Keratinocyte (primary cell): Measurements from ENCODE around the gene FOXJ2. TPM values are rescaled to one million over a fixed set of nuclear protein-coding genes. Genes with fewer than 3 reads are reported as not detected.

ENCODE experiments used
- DNase-seq: peaks from one replicate; pipeline ENCODE4 v3.0.0-alpha.2; 2011; ENCODE audit warnings: low read depth, missing footprints, low spot score
- FAIRE-seq: peaks from 2 replicates; lab custom pipeline; 2011; peaks lifted over from hg19 to GRCh38; lab: Jason Lieb, UNC
- H2AFZ ChIP-seq: 2 replicates; pipeline ENCODE4 v1.6.0; 2012; ENCODE audit warnings: low read length, control low read depth, inconsistent platforms; ENCODE audit not compliant: control insufficient read depth
- H3K27ac ChIP-seq: 2 replicates; pipeline ENCODE4 v1.5.1; 2011; ENCODE audit warnings: low read length; ENCODE audit not compliant: control insufficient read depth, insufficient read depth
- H3K27me3 ChIP-seq: 3 replicates; pipeline ENCODE4 v1.6.0; 2011; ENCODE audit warnings: low read length; ENCODE audit not compliant: control insufficient read depth, insufficient read depth; ENCODE audit errors: extremely low read depth
- H3K36me3 ChIP-seq, 2 experiments: 2 replicates in 1 of 2; 3 replicates in 1 of 2; pipeline ENCODE4 v1.5.1; 2011; ENCODE audit warnings: low read length in 2 of 2, mild to moderate bottlenecking in 1 of 2; ENCODE audit not compliant: control insufficient read depth in 2 of 2, insufficient read depth in 2 of 2; ENCODE audit errors: extremely low read depth in 1 of 2
- H3K4me1 ChIP-seq: 3 replicates; pipeline ENCODE4 v1.5.1; 2011; ENCODE audit warnings: low read length; ENCODE audit not compliant: control insufficient read depth, insufficient read depth; ENCODE audit errors: extremely low read depth
- H3K4me2 ChIP-seq: 3 replicates; pipeline ENCODE4 v1.6.0; 2011; ENCODE audit warnings: low read depth, low read length; ENCODE audit not compliant: control insufficient read depth, insufficient read depth; ENCODE audit errors: extremely low read depth
- H3K4me3 ChIP-seq, 3 experiments: fragments of 200-600 bp in 1 of 3; sonication (generic) in 1 of 3; 2 replicates in 2 of 3; 3 replicates in 1 of 3; pipeline ENCODE4 v1.5.1; 2011 to 2016; ENCODE audit warnings: low read length in 3 of 3, mild to moderate bottlenecking in 3 of 3, control low read depth in 2 of 3, inconsistent platforms in 1 of 3, low read depth in 1 of 3, mixed read lengths in 1 of 3, mixed run types in 1 of 3, moderate library complexity in 1 of 3; ENCODE audit not compliant: control insufficient read depth in 2 of 3, insufficient read depth in 2 of 3; ENCODE audit errors: extremely low read depth in 1 of 3
- H3K79me2 ChIP-seq: 2 replicates; pipeline ENCODE4 v1.6.0; 2012; ENCODE audit warnings: low read length; ENCODE audit not compliant: control insufficient read depth, insufficient read depth
- H3K9ac ChIP-seq: 3 replicates; pipeline ENCODE4 v1.6.0; 2011; ENCODE audit warnings: low read length; ENCODE audit not compliant: control insufficient read depth, insufficient read depth; ENCODE audit errors: extremely low read depth
- H3K9me1 ChIP-seq: 3 replicates; pipeline ENCODE4 v1.6.0; 2011; ENCODE audit warnings: low read length; ENCODE audit not compliant: control insufficient read depth, insufficient read depth; ENCODE audit errors: extremely low read depth
- H3K9me3 ChIP-seq: 2 replicates; pipeline ENCODE4 v1.5.1; 2012; ENCODE audit warnings: low read depth, low read length; ENCODE audit not compliant: control insufficient read depth
- H4K20me1 ChIP-seq: 3 replicates; pipeline ENCODE4 v1.6.0; 2011; ENCODE audit warnings: low read length; ENCODE audit not compliant: control insufficient read depth, insufficient read depth; ENCODE audit errors: extremely low read depth
- CTCF ChIP-seq, 3 experiments: IDR thresholded peaks in 1 of 3; conservative IDR thresholded peaks in 1 of 3; optimal IDR thresholded peaks in 1 of 3; 2 replicates in 2 of 3; 3 replicates in 1 of 3; pipeline versions ENCODE3 to v1.5.1; 2011; ENCODE audit warnings: low read length in 3 of 3, mild to moderate bottlenecking in 3 of 3, moderate library complexity in 2 of 3, control low read depth in 1 of 3, inconsistent platforms in 1 of 3; ENCODE audit not compliant: insufficient read depth in 2 of 3; ENCODE audit errors: extremely low read depth in 1 of 3
- EZH2 ChIP-seq: IDR thresholded peaks from one replicate; pipeline ENCODE4 v1.6.1; 2012; ENCODE audit warnings: inconsistent platforms, mild to moderate bottlenecking, low read length, moderate library complexity
- dilution Hi-C: fragments of 300-500 bp; cut with MboI; formaldehyde crosslinking; loops from one replicate; pipeline ENCODE4 v1.7.0; 2020; ENCODE audit warnings: low sequenced_read_pairs; ENCODE audit not compliant: extremely low pct_ligation_motif_present
- polyA plus RNA-seq, 5 experiments: library from polyadenylated mRNA; depleted of rRNA in 3 of 5; stranded (reverse) in 3 of 5; stranded (forward) in 1 of 5; unstranded in 1 of 5; fragments of >200 nt; gene quantifications; 1 replicate in 1 of 5; 2 replicates in 3 of 5; 3 replicates in 1 of 5; pipeline versions ENCODE4 v1.2.1 to v1.2.3, GENCODE V29; 2011 to 2012; ENCODE audit warnings: missing spikeins in 2 of 5, low read depth in 1 of 5, low replicate concordance in 1 of 5

FOXJ2 gene
- polyA plus RNA-seq, 1 donor (not counting 4 experiments of a cell fraction or from before 2014, with no cell fraction given) = 4.2 TPM

GRCh38 chr12:8048906-8049305 lies 16.4 kb downstream of the FOXJ2 start:
- dilution Hi-C loops = no loop called here
- Histone ChIP-seq H3K9ac (no peak overlapping the region), H2AFZ (no peak overlapping the region), H3K27ac (no peak overlapping the region), H4K20me1 (no peaks in the 10 kb centered on the region), H3K4me1 (no peaks in the 10 kb centered on the region), H3K4me2 (no peak overlapping the region), H3K9me1 (no peaks in the 10 kb centered on the region), H3K36me3 (peaks cover 14 to 33% of the 10 kb centered on the region in 2 experiments), H3K79me2 (no peaks in the 10 kb centered on the region), H3K4me3 (no peak overlapping the region), H3K9me3 (no peaks in the 10 kb centered on the region), H3K27me3 (no peaks in the 10 kb centered on the region)
- FAIRE-seq (no peak), DNase-seq (no peak)
- TF ChIP-seq EZH2 (no peak), CTCF (optimal IDR thresholded peaks at IDR 0.05 in 1 of 3, IDR thresholded peaks at IDR 0.05 in 1 of 3, conservative IDR thresholded peaks at IDR 0.05 in 1 of 3; ENCODE audit: extremely low read depth in 1 of 3, insufficient read depth in 2 of 3, low read length in 3 of 3) (no peak)

- no peak overlapping the region for H3K27ac ChIP-seq
- no peak overlapping the region for H3K4me3 ChIP-seq
- no peak for FAIRE-seq
- H3K79me2 ChIP-seq = no peaks in the 10 kb centered on the region
- dilution Hi-C loops = no loop called here
- H3K36me3 ChIP-seq = peaks cover 10 to 35% of the 10 kb centered on the region in 2 experiments
- H3K27me3 ChIP-seq = no peaks in the 10 kb centered on the region
- H3K9ac ChIP-seq = no peak overlapping the region
- no peaks in the 10 kb centered on the region for H3K4me1 ChIP-seq
- no peaks in the 10 kb centered on the region for H4K20me1 ChIP-seq
- no peak for DNase-seq
- H3K9me1 ChIP-seq = no peaks in the 10 kb centered on the region
- H3K4me2 ChIP-seq = no peak overlapping the region
- no peaks in the 10 kb centered on the region for H3K9me3 ChIP-seq
- H2AFZ ChIP-seq = no peak overlapping the region
- TF ChIP-seq CTCF (optimal IDR thresholded peaks at IDR 0.05 in 1 of 3, IDR thresholded peaks at IDR 0.05 in 1 of 3, conservative IDR thresholded peaks at IDR 0.05 in 1 of 3; ENCODE audit: extremely low read depth in 1 of 3, insufficient read depth in 2 of 3, low read length in 3 of 3) (no peak), EZH2 (no peak)
Observed at GRCh38 chr12:8050600-8051250, 18.2 kb downstream of the FOXJ2 start.
